Hypothalamus (tissue), 51 donors: ENCODE results near the gene MYOZ3.

ENCODE experiments used
- DNase-seq, 51 donors: peaks; one replicate each; lab custom pipeline; 2025; lab: John Stamatoyannopoulos, UW

The MYOZ3 gene

GRCh38 chr5:150676578-150676977 is 15.5 kb downstream of the MYOZ3 start:
- DNase-seq, result no peak

GRCh38 chr5:150689120-150689519 is 28.1 kb downstream of the MYOZ3 start:
- DNase-seq, result no peak

GRCh38 chr5:150690760-150691159 is 29.7 kb downstream of the MYOZ3 start:
- DNase-seq, result no peak

- DNase-seq, result no peak
Observed at GRCh38 chr5:150692276-150692675, 31.2 kb downstream of the MYOZ3 start.

DNA sequence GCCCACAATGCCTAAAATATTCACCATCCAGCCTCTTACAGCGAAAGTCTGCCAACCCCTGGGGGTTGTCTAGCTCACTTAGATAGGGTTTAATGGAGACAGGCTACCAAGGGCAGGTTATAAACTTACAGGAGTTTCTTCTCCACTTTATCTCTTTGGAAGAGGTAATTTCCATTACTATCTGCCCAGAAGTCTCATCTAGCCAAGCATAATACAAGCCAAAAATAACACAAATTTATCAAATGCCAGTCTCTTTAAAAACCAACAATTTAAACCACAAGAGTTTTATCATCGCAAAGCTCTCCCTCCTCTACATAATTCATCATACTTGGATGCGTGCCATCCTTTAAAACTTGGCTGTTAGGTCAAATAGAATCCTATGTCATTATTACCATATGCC is 33.6 kb downstream of the MYOZ3 start:
- no peak for DNase-seq

GRCh38 chr5:150700246-150700593 is 39.2 kb downstream of the MYOZ3 start:
- no peak for DNase-seq

- DNase-seq, result peak; percentile 31 to 96 (median 88)
Observed at GRCh38 chr5:150700594-150701377, 39.7 kb downstream of the MYOZ3 start, which contains the start of gene RBM22. RBM22 (minus strand) TSS chr5:150701062; CDS start chr5:150700985, 77 bp downstream.

- DNase-seq, result no peak
Observed at GRCh38 chr5:150703762-150704161, 42.7 kb downstream of the MYOZ3 start.

DNA sequence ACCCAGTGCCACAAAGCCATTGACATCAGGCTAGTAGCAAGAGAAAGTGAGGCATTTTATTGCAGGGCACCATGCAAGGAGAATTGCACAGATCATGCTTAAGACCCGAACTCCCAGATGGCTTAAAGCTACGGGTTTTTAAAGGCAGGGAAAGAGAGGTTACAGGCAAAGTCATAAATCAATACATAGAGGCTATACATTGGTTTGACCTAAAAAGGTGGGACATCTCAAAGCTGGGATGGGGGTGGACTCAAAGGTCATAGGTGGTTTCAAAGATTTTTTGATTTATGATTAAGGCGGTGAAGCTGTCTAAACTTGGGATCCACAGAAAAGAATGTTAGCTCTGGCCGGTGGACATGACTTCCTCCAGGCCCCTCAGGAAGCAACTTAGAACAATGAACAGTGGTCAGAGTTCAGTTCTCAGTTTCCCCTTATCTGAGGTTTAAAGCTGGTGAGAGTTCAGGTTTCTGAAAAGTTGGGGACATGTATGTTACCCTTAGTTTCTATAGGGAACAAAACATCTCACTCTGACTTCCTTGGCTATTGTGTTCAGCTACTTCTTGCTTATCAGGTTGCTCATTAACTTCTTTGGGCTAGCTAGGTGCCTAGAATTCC is 45.8 kb downstream of the MYOZ3 start:
- no peak for DNase-seq

- DNase-seq, result no peak
Observed at GRCh38 chr5:150710165-150710564, 49.1 kb downstream of the MYOZ3 start.

- DNase-seq, result no peak
Observed at GRCh38 chr5:150723845-150724244, 62.8 kb downstream of the MYOZ3 start.
